Neural crest cell (in vitro differentiated cells): ENCODE results near the gene NSUN3. TPM values are rescaled to one million over a fixed set of nuclear protein-coding genes. Genes with fewer than 3 reads are reported as not detected.

ENCODE experiments used
- DNase-seq: peaks from one replicate; pipeline ENCODE4 v3.0.0; 2021; ENCODE audit warnings: low read depth, mixed read lengths, low spot score
- H3K27ac Mint-ChIP-seq: one replicate; pipeline ENCODE4 v1.8.0; 2021; ENCODE audit warnings: mild to moderate bottlenecking, mixed read lengths; ENCODE audit not compliant: unreplicated experiment
- H3K27me3 Mint-ChIP-seq: 2 replicates; pipeline ENCODE4 v1.8.0; 2021; ENCODE audit warnings: low read depth, mild to moderate bottlenecking, mixed read lengths
- H3K36me3 Mint-ChIP-seq: 2 replicates; pipeline ENCODE4 v1.8.0; 2021; ENCODE audit warnings: low read depth, mild to moderate bottlenecking, mixed read lengths
- H3K4me1 Mint-ChIP-seq: 2 replicates; pipeline ENCODE4 v1.8.0; 2021; ENCODE audit warnings: mixed read lengths
- H3K4me3 Mint-ChIP-seq: one replicate; pipeline ENCODE4 v1.8.0; 2021; ENCODE audit warnings: mild to moderate bottlenecking, mixed read lengths
- H3K9me3 Mint-ChIP-seq: 2 replicates; pipeline ENCODE4 v1.8.0; 2021; ENCODE audit warnings: mixed read lengths
- CTCF ChIP-seq: fragments of 200-600 bp; sonication (generic); conservative IDR thresholded peaks from 2 replicates; pipeline ENCODE4 v1.5.0; 2021; ENCODE audit warnings: antibody characterized with exemption, mild to moderate bottlenecking
- total RNA-seq: library from RNA; stranded (reverse); gene quantifications from 2 replicates; pipeline ENCODE4 v1.2.1, GENCODE V29; 2021

Gene NSUN3
- total RNA-seq, 1 donor from 2014 or later = 13.0 TPM

- TF ChIP-seq CTCF = no peak
- no peaks in the 10 kb centered on the region for H3K9me3 Mint-ChIP-seq
- no peak overlapping the region for H3K4me3 Mint-ChIP-seq
- no peaks in the 10 kb centered on the region for H3K27me3 Mint-ChIP-seq
- DNase-seq = no peak
- peaks cover 4% of the 10 kb centered on the region for H3K4me1 Mint-ChIP-seq
- H3K36me3 Mint-ChIP-seq = no peaks in the 10 kb centered on the region
- no peak overlapping the region for H3K27ac Mint-ChIP-seq
Measured at GRCh38 chr3:94176988-94177745, 114.3 kb downstream of the NSUN3 start.

Other genes with a start within 250 kb of the NSUN3 start
- gene PROS1, start 89.2 kb upstream of the NSUN3 start, total RNA-seq = 11.6 and 12.0 TPM in 2 replicates
- 15.6 and 20.8 TPM in 2 replicates for gene ARL13B, start 82.9 kb upstream of the NSUN3 start, total RNA-seq
- not detected in 2 replicates for gene STX19, start 34.5 kb upstream of the NSUN3 start, total RNA-seq
- gene DHFR2, start 145 bp upstream of the NSUN3 start, total RNA-seq = 5.2 and 6.6 TPM in 2 replicates